ENCODE data around the gene PTGER4.

DNA sequence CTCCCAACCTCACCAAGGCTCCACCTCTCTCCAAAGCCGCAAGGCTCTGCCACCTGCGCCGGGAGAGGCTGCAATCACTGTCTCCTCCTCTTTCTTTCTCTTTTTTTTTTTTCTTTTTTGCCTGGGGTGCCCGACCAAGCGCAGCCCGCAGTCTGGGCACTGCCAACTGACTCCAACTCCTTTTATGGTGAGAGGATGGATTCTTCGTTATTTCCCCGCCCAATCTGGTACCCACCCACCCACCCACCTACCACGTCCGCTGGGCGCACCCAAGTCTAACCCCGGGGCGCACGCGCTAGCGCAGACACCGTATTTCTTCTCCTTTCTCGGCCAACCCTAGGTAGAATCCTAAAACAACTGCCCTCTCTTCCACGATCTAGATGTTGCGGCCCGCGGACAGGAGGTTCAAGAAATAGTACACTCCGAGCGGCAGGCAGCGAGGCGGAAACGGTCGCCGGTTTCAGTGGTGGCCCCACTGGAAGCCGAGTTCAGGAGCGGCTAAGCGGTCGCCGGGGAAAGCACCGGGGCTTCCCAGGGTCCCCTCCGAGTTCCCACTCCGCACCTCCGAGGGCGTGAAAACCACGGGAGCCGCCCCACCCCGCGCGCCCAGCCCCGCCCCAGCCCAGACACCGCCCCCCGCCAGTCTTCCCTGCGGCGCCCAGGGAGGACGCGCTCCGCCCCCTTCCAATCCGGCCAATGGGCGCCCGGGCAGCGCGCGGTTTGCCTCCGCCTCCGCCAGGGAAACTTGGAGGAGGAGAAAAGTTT, 385 bp upstream of the PTGER4 start:
- TF ChIP-seq EP300 (IDR thresholded peaks at IDR 0.05) = no peak
- TF ChIP-seq, protein P1, sequence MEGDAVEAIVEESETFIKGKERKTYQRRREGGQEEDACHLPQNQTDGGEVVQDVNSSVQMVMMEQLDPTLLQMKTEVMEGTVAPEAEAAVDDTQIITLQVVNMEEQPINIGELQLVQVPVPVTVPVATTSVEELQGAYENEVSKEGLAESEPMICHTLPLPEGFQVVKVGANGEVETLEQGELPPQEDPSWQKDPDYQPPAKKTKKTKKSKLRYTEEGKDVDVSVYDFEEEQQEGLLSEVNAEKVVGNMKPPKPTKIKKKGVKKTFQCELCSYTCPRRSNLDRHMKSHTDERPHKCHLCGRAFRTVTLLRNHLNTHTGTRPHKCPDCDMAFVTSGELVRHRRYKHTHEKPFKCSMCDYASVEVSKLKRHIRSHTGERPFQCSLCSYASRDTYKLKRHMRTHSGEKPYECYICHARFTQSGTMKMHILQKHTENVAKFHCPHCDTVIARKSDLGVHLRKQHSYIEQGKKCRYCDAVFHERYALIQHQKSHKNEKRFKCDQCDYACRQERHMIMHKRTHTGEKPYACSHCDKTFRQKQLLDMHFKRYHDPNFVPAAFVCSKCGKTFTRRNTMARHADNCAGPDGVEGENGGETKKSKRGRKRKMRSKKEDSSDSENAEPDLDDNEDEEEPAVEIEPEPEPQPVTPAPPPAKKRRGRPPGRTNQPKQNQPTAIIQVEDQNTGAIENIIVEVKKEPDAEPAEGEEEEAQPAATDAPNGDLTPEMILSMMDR (IDR thresholded peaks at IDR 0.05) = no peak
